Erythroblast (primary cell): ENCODE data around the gene CDH5.

Experiments used
- DNase-seq, 2 experiments: peaks; one replicate each; lab custom pipeline; 2025; lab: John Stamatoyannopoulos, UW
- GATA1 ChIP-seq: IDR thresholded peaks from 2 replicates; pipeline ENCODE4 v1.6.1; 2011; ENCODE audit warnings: low read depth, mild to moderate bottlenecking, control low read depth, low read length, moderate library complexity
- POLR2A ChIP-seq: IDR thresholded peaks from 2 replicates; pipeline ENCODE4 v1.6.1; 2011; ENCODE audit warnings: mild to moderate bottlenecking, low read length

The CDH5 gene

GRCh38 chr16:66386629-66387622 is 20.4 kb downstream of the CDH5 start:
- no peak for TF ChIP-seq POLR2A
- TF ChIP-seq GATA1 = no peak
- DNase-seq = no peak

DNA sequence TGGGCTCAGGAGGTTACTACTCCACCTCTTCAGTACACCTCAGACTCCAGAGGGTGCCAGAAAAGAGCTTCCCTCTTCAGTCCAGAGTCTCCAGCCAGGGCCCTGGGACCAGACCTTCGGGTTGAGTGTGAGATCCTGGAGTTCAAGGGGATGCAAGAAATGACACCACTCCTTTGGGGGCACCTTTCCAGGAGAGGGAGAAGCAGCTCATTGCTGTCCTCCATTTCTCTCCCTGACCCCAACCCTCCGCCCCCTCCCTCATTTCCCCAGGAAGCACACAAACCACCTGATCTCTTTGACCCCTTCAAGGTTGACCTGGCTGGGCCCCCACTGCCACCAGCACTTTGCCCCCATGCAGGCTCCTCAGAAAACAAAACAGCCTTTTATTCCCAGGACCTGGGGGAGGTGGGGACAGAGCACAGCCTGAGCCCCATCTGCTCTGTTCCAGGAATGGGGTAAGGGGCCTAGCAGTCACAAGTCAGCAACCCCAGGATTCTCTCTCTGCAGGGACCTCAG is 21.4 kb downstream of the CDH5 start:
- no peak for DNase-seq
- TF ChIP-seq POLR2A (no peak), GATA1 (no peak)

- DNase-seq = no peak
- TF ChIP-seq POLR2A (no peak), GATA1 (no peak)
These were observed 22.1 kb downstream of the CDH5 start for GRCh38 chr16:66388350-66389139.

DNA sequence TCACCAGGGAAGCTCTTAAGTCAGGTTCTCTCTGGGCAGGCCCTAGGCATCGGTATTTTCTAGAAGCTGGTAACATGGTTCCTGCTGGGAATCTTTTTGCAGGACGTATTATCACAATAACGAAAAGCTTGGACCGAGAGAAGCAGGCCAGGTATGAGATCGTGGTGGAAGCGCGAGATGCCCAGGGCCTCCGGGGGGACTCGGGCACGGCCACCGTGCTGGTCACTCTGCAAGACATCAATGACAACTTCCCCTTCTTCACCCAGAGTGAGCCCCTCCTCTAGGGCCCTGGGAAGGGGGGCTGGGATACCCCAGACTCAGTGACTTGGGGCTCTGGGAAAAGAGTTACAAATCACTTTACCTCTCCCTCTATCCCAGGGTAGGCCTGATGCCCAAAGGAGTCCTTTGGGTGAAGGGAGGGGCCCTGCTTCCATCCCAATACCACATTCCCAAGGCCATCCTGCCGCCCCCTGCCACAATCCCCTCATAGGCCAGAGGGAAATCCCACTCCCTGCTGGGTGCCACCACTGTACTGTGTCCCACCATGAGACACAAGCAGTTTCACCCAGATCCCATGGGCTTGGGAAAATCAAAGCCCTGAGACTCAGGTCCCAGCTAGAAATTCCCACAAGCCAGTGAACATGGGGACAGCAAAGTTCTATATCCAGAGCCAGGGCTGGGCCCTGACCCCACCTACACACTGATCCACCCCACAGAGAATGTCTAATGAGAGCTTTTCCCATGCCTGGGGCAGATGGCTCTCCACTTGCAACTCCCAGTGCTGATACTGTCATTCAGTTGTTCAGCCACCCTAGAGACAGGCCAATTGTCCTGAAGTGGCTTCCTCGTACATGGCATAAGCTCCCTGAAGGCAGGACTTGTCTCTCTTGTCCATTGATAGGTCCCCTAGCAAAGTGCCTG is 23.0 kb downstream of the CDH5 start:
- no peak for TF ChIP-seq GATA1
- TF ChIP-seq POLR2A = no peak
- no peak for DNase-seq

DNA sequence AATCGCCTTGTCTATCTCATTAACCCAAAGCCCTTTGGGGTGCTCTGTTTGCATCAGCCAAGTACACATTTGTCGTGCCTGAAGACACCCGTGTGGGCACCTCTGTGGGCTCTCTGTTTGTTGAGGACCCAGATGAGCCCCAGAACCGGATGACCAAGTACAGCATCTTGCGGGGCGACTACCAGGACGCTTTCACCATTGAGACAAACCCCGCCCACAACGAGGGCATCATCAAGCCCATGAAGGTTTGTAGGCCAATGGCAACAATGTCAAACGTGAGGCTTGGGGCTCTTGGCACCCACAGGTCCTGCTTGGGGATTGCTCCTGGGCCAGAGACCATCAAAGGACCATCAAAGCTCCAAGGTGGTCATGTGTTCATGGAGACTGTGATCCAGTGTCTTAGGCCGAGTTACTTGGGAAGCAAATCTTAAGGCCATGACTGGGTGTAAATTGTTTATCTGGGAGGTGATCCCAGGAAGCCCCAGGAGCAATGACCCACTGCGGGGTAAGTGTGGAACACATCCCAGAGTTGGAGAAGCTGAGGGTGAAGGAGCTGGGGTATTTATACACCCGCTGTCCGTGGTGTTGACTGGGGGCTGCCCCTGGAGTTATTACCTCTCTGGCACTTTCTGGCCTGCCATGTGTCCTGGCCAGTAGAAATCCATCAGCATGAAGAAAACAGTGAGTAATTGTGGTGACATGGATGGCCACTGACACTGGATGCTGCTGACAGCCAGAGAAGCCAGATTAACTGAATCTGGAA is 24.0 kb downstream of the CDH5 start:
- DNase-seq = no peak
- no peak for TF ChIP-seq GATA1
- no peak for TF ChIP-seq POLR2A

GRCh38 chr16:66391726-66392670 is 25.5 kb downstream of the CDH5 start:
- no peak for DNase-seq
- no peak for TF ChIP-seq POLR2A
- TF ChIP-seq GATA1 = no peak

DNA sequence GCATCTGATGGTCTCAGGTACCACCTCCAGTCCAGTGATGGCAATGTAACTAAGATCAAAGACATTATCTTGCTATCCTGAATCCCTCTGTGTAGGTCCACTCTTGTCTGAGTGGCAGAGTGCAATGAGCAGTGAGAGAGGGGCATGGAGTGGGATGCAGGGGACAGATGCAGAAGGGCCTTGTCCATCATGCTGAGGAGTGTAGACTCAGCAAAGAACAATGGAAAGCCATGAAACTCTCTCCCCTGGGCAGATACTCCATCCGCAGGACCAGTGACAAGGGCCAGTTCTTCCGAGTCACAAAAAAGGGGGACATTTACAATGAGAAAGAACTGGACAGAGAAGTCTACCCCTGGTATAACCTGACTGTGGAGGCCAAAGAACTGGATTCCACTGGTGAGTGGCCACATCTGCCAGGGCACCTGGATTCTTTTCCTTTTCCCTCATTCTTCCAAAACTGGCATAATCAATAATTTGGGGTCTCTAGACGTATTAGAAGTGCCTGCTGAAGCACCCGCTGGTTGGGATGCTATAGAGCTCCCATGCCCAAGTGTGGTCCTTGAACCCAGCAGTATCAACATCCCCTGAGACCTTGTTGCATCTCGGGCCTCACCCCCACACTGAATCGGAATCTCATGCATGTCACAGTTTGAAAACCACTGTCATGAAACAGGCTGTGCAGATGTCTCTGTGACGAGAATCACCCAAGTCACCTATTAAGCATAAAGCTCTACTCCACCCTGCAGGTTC is 29.5 kb downstream of the CDH5 start:
- TF ChIP-seq GATA1 (no peak), POLR2A (no peak)
- DNase-seq = no peak

DNA sequence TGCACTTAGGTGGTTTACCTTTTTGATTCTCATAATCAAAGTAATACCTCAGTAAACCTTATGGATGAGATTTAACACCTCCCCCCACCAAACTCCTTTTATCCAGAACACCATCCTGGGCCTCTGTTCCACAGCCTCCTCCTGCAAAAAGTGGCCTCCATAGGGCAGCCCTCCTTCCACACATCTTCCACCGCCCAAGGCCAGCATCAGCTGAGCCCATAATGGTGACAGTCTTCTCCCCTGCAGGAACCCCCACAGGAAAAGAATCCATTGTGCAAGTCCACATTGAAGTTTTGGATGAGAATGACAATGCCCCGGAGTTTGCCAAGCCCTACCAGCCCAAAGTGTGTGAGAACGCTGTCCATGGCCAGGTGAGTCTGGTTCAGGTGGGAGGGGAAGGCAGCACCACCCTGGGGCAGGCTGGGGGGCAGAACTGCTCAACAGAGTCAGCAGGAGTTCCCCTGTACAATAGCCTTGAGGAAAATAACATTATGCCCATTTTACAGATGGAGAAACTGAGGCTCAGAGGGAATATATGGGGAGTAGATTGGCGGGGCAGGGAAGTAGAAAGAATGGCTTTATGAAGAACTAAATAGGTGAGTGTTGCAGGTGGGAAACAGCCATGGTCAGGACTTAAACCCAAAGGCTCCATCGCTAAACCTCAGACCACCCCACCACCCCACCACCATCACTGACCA is 31.4 kb downstream of the CDH5 start:
- TF ChIP-seq POLR2A (no peak), GATA1 (no peak)
- no peak for DNase-seq

DNA sequence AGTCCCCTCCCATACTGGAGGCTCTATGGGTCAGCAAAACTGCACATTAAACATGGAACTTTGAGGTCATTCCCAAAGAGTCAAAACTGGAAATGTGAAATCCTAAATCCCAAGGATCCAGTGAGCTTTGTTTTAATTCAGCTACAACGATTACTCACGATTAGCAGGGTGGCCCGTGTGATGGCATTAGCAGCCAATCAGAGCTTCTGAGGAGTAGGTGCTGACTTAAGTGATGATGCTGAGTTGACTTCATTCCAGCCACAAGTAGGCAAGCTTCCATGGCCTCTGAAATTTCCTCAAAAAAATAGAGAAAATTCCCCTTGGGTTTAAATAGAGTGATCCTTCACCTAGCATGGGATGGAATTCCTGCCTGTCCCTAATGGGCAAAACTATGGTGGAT is 32.5 kb downstream of the CDH5 start:
- TF ChIP-seq GATA1 (no peak), POLR2A (no peak)
- DNase-seq = no peak

GRCh38 chr16:66399930-66400329 is 33.4 kb downstream of the CDH5 start:
- TF ChIP-seq GATA1 (no peak), POLR2A (no peak)
- DNase-seq = no peak
